Right forelimb (tissue), 1 donor: ENCODE data around the gene PDE11A.

Source experiments
- DNase-seq: peaks from one replicate; pipeline ENCODE4 v3.0.0-alpha.2; 2018

Gene PDE11A

DNA sequence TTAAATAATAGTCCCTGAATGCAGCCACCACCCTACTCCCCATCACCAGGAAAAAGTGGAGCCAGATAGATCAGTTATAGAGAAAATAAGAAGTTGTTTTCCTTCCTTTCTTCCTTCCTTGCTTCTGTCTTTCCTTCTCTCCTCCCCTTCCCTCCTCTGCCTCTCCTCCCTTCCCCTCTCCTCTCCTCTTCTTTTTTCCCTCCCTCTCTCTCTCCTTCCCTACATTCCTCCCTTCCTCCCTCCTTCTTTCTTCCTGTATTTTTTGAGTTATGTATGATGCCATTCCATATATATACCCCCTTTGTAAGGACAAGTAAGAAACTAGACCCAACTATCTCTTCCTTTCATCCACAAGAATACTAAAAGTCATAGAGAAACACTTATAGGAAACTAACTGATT lies 414.3 kb downstream of the PDE11A start:
- DNase-seq = no peak

DNA sequence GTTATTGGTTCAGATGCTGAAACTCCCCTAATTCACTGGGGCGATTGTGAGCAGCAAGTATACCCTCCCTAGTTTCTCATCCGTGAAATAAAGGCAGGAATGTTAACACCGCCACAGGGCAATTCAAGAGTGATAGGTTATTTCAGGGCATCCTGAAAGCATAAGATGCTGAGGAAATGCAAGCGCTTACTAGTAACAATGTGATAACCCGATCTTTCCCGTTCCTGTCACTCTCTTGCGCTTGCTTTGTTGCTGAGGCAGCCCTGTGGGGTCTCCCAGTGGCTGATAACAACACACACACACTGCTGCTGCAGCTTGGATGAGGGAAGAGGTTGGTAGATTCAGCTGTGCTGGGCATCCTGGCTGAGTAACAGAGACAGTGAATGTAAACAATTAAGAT lies 420.7 kb downstream of the PDE11A start:
- no peak for DNase-seq

DNA sequence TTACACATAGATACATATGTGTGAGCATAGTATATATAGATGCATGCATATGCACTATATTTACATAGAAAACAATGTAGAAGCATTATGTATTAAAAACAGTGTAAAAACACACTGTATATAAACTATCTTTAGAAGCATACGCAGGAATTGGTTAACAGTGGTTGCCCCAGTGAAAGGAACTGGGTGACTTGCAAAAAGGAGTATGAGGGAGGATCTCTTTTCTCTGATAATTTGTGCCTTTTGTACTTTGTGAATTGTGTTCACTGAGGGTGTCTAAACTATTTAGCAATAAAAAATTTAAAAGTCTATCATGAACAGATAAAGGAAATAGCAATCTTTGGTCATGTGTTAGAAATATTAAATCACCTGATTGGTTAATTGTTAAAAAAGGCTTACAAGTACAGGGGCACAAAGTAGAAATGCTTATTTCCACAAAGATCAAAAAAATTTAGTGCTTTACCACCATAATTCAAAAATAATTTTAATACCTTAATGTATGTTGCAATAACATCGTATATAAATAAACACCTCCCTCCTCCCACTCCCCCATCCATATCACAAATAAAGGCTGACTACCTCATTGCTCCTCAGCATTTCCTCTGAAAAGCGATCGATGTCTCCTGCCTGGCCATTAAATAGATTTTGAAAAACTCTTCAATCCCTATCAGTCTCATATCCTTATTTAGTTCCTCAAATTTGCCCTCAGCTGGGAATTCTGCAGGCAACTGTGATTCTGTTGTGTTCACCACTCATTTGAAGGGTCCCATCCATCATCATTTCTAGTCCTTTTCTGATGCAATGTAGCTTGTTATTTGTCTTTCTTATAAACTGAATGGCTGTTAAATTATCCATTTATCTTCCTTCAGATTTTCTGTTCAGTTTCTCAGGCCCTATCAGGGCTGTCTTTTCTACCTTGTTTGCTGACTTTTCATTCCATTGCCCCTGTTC lies 422.7 kb downstream of the PDE11A start:
- no peak for DNase-seq

DNA sequence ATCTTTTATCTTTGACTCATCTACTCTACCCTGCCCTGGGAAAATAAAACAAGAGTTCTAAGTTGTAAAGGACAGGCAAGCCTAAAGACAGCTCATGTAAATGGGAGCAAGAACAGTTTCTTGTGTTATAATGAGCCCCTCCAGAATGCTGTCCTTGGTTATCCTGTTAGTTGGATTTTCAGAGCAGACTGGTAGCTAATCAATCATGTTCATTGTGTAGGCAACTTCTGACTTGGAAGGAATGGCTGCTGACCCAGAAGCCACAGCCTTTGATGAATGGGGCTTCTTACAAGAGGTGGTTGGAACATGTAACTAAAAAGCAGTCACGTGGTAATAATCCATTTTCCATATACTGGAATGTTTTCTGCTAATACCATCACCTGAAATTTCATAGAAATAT lies 425.8 kb downstream of the PDE11A start:
- no peak for DNase-seq

DNA sequence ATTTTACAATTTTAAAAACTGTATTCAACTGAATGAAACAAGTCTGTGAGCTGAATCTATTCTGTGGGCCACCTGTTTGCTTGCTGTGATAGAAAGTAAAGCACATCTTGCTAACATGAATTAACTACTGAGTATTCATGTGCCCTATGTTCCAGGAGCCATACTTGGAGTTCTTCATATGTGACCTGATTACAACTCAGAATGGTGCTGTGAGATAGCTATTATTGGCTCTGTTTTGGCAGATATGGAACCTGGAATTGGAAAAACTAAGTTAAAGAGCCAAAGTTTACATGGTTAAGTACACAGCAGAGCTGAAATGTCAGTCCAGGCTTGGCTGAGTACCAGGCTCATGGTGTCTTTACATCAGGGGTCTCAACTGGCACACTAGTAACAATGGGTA lies 426.3 kb downstream of the PDE11A start:
- no peak for DNase-seq

DNA sequence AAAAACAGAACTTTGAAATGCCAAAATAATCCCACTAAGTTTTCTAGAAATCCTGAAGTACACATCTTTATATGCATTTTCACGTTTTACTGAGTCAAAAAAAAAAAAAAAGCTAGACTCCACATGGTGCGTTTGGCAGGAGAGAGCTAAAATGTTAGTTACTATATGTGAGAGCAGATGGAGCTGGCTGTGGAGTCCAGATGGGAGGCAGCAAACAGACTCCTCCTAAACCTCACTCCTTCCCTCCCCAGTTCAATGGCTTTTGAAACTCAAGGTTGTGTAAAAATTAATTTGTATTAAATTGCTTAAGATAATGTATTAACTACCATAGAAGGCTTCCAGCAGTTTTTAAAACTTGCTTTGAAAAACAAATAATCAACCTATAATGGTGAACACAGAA lies 431.2 kb downstream of the PDE11A start:
- no peak for DNase-seq

DNA sequence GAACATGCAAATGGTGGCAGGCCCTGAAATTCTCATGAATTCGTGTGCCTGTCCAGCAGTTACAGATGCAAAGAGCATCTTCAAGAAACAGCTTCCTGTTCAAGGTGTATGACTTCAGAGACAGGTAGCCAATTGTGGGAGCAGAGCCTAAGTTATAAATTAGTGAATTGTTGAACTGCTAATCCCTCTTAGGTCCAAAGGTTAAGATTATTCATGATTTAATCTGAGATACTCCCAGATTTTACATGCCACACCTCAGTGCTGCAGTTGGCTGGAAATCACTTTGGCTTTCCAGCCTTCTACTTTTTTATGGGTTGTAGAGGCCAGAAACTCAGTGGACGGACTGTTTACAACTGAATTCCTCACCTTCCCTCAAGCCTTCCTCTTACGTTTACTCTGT lies 432.2 kb downstream of the PDE11A start:
- no peak for DNase-seq

DNA sequence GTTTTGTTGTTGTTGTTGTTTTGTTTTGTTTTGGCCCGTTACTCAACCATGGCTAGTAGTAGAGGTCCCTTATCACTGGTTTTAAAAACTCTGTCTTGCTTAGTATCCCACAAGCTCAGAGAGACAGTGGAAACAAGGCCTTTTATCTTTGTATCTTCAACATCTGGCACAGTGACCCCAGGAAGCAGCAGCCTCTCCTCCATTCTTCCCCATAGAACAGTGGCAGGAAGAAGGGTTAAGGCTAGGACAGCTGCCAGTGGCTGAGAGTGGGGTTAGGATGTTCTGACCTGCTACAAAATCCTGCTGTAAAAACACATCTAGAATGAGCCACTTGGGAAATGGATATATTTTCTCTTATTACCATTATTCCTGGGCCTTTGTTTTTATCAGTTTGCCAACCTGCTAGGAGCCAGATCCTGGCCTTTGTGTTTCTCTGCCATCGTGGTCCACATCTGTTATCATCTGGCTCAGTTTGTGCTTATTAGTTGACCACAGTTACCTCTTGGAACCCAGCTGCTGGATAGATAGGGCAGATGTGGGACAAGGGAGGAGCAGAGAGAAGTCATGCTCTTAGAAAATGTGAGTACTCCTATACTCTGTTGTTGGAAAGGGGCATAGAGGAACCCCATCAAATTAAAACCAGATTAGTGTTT lies 433.2 kb downstream of the PDE11A start:
- DNase-seq = no peak

DNA sequence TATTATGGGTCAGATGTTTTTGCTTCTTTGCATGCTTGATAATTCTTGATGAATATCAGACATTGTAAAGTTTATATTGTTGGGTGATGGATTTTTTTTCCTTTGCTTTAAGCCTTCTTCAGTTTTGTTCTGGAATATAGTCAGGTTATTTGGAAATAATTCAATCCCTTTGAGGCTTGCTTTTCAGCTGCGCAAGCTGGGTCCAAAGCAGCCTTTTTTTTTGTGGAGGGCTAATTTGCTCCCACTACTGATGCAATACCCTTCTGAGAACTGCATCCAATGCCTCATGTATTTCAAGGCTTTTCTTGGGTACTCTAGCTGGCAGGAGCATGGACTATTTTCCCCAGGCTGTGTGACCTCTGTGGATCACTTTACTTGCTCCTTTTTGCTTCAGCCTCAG lies 434.1 kb downstream of the PDE11A start:
- no peak for DNase-seq

DNA sequence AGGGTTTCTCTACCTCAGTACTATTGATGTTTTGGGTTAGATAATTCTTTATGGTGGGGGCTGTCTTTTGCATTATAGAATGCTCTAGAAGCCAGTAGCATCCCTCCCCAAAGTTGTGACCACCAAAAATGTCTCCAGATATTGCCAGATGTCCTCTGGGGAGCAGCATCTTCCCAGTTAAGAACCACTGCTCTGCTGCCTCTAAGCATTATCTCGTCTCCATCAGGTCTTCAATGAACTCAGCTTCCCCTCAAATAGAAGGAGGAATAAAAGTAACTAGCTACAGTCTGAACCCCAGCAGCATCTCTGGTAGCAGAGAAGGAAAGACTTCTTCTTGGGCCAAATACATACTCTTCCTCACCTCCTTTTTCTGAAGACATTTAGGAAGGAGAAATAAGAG lies 435.9 kb downstream of the PDE11A start:
- no peak for DNase-seq

DNA sequence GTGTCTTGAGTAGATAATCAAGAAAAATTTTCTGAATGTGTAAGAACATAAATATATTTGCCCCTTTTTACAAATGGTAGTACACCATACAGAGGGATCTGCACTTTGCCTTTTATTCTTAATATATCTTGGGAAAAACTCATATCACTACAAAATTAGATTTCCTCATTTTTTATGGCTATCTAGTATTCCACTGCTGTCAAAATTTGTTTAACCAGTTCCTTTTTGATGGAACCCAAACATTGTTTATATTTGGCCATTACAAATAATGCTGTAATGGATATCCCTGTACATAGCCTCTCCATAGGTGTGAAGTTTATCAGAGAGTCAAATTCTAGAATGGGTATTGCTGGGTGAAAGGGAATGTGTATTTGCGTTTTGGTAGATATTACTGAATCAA lies 436.9 kb downstream of the PDE11A start:
- no peak for DNase-seq

DNA sequence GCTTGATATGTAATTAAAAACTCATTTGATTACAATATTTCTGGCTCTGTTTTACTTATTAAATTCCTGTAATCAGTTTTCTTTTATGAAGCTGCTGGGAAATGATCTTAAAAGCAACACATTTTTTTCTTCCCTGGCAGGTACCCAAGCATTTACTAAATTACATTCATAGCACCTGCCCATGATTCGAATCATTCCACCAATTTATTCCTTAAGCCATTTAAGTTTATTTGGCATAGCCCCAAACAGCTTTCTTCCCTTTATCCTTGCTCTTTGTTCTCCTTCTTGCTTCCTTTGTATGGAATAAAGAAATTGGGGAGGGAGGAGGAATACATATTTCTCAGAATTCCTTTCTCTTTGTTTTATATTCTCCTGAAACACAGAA lies 438.7 kb downstream of the PDE11A start:
- DNase-seq = no peak

DNA sequence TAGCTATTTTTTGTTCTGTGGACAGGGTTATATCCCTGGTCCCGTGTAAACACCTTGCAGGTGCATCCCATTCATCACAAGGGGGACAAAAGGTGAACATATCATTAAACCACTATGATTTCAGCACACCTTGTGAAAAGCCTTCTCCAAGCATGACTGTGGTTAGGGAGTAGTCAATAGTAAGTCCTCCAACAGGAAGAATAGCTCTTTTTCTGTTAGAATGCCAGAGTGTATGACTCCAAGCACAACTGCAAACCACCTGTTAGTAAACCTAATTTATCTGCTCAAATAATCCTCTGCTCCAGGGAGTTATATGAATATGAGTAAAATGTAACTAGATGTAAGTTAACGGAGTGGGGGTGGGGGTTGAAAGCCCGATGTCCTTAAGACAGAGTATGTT lies 439.5 kb downstream of the PDE11A start:
- DNase-seq = no peak

DNA sequence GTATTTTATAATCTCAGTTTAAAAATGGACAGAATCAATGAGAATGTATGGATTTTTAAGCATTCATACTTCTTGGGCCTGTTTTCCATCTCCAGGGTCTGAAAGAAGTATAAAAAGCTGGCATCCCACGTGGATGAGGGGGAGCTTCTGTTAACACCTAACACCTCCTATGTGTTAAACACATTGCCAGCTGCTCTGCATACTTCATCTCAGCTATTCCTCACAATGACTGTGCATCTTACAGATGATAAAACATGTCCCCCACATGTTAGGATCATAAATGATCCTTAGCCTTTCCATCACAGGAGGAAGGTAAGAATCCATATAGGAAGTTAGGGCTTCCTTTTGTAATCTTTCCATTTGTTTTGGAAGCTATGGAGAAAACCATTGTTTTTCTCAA lies 440.9 kb downstream of the PDE11A start:
- DNase-seq = no peak

DNA sequence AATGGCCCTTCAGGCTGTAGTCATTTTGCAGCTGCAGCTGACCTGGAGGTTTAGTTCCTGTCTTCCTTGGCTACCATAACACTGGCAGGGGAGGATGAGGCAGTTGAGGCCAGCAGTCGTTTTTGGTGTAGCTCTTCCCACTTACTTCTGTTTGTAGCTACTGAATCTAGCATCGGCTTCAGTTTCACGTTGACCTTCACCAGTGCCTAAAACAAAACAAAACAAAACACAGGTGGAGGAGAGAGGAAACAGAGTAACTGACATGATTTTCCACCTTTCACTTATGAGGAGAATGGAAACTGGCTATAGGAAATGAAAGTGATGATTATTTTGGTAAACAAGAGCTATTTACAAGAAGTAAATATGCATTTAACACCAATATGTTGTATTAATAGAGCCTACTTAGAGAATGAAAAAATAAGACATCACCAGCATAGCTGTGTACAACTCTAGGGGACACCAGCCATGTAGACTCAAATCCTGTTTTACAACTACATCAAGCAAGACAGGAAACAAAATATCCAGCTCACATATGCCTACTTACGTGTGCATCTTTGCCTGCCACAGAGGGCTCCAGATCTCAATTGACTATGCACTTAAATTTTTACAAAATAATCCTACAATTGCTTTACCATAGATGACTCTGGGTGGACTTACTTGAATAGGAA lies 443.1 kb downstream of the PDE11A start:
- DNase-seq = no peak

DNA sequence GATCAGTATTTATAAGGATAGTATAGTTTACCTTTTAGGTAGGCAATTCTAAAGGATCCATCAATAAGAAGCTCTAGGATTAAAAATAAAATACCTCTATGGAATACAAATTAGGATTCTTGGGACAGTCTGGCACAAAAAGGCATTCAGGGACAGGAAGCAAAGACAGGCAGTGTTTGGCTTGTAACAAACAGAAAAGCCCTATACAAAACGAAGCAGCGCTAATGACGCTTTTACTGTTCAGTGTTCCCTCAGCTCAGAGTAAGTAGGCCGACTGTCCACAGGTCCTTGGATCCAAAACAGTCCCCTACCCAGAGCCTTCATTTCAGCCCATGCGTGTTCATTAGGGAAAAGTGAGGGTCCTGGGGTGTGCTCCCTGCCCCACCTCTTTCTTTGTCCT lies 443.7 kb downstream of the PDE11A start:
- no peak for DNase-seq

DNA sequence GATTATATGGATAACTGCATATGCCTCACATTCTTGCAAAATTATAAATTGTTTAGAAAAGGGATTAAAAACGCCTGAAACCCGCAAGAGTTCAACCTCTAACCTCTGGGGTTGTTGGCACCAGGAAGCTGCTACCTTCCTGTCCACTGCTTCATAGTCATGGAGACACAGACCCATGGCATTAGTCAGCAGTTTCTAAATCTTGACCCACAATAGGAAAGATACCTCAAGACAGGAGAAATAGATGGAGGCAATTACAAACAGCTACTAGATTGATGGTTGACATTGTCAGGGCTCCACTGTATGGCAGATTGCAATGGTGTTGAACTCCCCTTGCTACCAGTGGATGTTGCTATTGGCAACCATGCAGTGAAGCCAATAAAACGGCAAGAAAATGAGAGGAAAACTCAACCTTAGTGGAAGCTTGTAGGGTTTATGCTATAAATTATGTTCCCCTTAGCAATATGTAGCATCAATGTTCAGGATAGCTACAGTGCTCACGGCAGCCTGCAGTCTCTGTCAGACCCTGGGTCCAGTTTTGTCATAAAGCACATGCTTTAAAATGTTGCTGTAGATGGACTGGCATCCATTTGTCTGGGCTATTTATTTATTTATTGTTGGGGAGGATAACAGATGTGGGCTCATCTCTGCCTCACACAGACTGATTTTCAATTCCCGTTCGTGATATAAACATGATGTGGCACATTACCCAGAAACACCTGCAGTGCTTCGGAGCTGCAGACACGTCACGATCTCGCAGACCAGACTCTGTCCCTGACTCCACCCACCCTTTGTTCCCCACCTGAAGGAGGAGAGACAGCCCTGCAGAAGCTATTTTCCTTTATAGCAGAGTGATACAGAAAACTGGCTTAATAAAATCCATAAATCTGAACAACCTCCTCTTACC lies 446.6 kb downstream of the PDE11A start:
- no peak for DNase-seq

DNA sequence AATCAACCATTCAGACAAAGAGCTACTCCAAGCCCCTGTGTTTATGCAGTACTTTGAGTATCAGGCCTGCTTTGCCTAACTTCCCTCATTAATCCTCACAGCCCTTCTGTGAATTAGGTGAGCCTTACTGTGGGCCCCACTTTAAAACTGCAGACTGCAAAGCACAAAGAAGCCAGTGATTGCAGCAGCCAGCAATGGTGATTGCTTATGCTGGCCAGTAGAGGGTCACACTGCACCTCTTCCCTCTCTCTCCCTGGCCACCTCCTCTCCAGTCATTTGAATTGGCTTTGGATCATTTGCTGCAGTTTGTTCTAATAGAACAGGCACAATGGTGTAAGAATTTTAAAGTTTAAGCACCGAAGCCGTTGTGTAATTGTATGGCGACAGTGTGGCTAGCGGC lies 450.1 kb downstream of the PDE11A start:
- no peak for DNase-seq

DNA sequence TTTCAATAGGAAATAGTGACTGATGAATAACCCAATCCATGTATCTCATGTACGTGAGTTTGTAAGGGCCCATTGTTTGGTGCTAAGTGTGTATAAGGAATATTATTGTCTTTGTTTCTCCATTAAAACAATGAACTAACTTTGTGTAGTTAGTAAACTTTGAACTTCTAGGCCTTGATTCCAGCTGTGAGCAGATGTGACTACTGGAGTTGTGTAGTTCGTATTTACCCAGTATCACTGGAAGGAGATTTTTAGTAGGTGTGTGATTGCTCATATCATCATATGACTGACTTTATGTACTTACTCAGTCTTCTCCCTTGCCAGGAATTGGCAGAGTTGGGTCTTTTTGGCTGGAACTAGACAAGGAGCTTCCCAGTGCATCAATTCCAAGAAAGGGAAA lies 452.6 kb downstream of the PDE11A start:
- no peak for DNase-seq

DNA sequence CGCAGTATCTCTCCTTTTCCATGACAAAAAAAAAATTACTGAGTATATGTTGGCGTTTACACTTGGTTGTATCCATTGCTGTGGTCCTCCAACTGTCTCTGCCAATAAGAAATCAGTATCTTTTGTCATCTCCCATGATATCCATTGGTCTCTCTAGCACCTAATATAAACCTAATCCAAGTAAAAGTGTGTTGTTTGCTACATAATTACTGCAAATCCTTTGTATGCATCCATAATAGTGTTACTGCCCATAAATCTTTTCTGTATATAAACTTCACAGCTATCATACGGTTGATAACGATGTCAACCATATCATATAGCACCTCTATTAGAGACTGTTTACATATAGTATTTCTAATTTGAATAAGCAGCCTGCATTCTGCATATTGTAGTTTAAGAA lies 453.1 kb downstream of the PDE11A start:
- no peak for DNase-seq

DNA sequence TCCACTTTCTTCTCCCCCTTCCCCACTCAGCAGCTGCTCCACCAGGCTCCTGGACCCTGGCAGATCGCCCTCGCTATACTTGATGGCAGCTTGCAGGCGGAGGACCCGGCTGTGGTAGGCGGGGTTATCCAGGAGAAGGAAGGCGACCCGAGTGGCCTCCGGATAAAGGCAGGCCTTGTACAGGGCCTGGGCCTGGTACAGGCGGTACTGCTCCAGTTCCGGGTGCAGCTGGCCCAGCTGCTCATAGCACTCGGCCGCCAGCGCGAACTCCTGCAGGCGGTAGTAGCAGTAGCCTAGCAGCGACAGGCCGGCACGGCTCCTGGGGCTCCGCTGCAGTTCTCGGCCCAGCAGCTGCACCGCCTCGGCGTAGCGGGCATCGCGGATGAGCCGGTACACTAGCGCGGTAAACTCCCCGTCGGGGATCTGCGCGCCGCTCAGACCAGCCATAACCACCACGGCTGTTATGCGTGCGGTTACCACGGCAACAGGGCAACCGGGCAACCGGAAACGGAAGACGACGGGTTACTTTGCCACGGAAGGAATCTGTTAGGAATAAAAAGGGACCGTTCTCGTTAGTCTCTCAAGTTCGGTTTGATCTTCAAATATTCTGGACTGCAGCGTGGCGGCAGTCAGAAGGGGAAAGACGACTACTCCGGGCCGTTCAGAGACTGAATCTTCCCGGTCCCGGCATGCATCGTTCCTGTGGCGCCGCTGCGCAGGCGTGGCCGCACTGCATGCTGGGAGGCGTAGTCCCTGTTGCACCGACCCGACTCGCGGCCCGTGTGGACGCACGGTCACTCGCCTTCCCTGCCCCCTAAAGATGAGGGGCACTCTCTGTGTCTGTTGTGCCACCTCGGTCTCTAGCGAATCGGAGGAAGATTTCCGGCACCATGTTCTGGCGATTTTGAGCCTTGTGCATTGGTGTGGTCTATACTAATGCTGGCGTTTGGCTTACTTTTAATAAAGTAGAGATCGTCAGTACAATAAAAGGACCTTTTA lies 454.0 kb downstream of the PDE11A start:
- DNase-seq = peak; percentile 93

DNA sequence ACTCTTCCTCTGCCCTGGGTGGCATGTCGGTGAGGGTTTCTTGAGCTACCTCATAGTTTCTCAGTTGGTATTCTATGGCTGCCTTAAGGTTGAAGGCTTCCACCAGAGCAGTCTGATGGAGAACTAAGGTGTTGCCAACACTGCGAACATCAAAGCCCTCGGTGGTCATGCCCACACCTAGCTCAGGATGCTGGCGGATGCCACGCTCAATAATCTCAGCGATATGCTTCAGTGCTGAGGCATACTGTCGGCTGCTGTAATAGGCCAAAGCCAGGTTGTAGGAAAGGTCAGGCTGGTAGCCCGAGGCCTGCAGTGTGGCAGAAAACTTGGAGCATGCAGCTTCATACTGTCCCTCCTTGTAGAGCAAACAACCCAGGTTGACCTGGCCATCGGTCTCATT lies 454.7 kb downstream of the PDE11A start:
- no peak for DNase-seq
